ENCODE measurements around the gene TTPAL. TPM values are rescaled to one million over a fixed set of nuclear protein-coding genes. Genes with fewer than 3 reads are reported as not detected.

TTPAL gene
- total RNA-seq, 1 experiment from 2014 or later = 35.4 TPM

GRCh38 chr20:44543358-44543757 lies 67.7 kb downstream of the TTPAL start:
- DNase-seq (ENCODE audit: unreplicated experiment) = no peak
- Mint-ChIP-seq H3K9me3 (ENCODE audit: unreplicated experiment) (no peaks in the 10 kb centered on the region), H3K36me3 (ENCODE audit: insufficient read depth, unreplicated experiment) (no peaks in the 10 kb centered on the region), H3K27ac (ENCODE audit: low read depth, unreplicated experiment) (no peak overlapping the region), H3K4me3 (ENCODE audit: unreplicated experiment) (no peak overlapping the region), H3K27me3 (ENCODE audit: insufficient read depth, unreplicated experiment) (no peaks in the 10 kb centered on the region), H3K4me1 (ENCODE audit: insufficient read depth, unreplicated experiment) (no peaks in the 10 kb centered on the region)
- BruUV-seq (replicated peaks) = no TSS peak
- POLR2A ChIA-PET = interaction anchor here (2.2 to 2.6 kb wide), 2 partner anchors 11 to 22 kb away, joined by 8 to 9 read pairs; partner anchors contain the start of gene SERINC3
- intact Hi-C loops (cut with micrococcal nuclease) = no loop called here
- TF ChIP-seq CTCF (IDR thresholded peaks at IDR 0.05; ENCODE audit: unreplicated experiment) = no peak
- CTCF ChIA-PET = interaction anchor here (0.6 to 1.7 kb wide), 5 partner anchors 10 to 328 kb away, joined by 3 to 4 read pairs (median 3); no protein-coding TSS in a partner anchor

Other genes with a start within 250 kb of the TTPAL start
- 0.37 TPM in 1 of 2 replicates, not detected in the other for gene GDAP1L1, start 228.6 kb upstream of the TTPAL start, total RNA-seq (2022)
- 7.2 and 8.1 TPM in 2 replicates for gene FITM2, start 164.7 kb upstream of the TTPAL start, total RNA-seq (2022)
- not detected in 2 replicates for gene R3HDML, start 138.8 kb upstream of the TTPAL start, total RNA-seq (2022)
- 0.22 TPM in 1 of 2 replicates, not detected in the other for gene HNF4A, start 120.2 kb upstream of the TTPAL start, total RNA-seq (2022)
- 104 and 126 TPM in 2 replicates for gene SERINC3, start 46.2 kb downstream of the TTPAL start, total RNA-seq (2022)
- 19.2 and 24.8 TPM in 2 replicates for gene PKIG, start 106.7 kb downstream of the TTPAL start, total RNA-seq (2022)
- 5.1 and 6.0 TPM in 2 replicates for gene ADA, start 175.8 kb downstream of the TTPAL start, total RNA-seq (2022)
- gene CCN5, start 239.5 kb downstream of the TTPAL start, total RNA-seq (2022) = 0.93 and 1.4 TPM in 2 replicates